GM21528 (cell line): ENCODE data around the gene SV2C.
"Not testable (repeated sequence)": the region's sequence is repeated elsewhere in the genome, so short reads cannot be mapped to it uniquely, and the experiment has no call there.

ENCODE experiments used
- ATAC-seq: cut with Tn5 transposase; IDR thresholded peaks from one replicate; pipeline ENCODE4 v1.9.1; 2021; ENCODE audit warnings: mild to moderate bottlenecking, moderate library complexity; ENCODE audit not compliant: unreplicated experiment, low FRiP score

Gene SV2C

DNA sequence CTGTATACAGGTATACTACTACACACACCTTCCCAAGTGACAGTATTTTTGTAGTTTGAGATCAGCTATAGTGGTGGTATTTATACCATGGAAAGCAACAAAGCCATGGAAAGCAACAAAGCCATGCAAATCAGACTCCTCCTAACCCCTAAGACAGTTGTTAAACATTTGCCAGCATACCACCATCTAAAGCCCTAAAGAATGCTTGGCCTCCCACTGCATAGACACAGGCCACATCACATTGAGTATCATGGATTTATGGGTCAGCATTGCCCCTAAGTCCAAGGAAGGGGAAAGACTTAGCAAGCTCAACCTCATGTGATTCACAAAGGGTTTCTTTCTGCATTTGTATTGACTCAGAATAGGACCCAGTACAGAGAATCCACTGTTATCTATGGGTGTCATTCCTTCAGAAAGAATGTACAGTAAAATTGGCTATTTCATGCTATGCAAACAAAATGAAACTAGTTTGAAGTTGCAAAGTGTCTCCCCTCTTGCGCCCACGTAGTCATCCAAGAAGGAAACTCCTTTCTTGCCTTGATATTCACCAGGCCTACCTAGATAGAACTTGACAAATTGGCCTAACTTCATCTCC, 249.5 kb downstream of the SV2C start:
- no peak for ATAC-seq

DNA sequence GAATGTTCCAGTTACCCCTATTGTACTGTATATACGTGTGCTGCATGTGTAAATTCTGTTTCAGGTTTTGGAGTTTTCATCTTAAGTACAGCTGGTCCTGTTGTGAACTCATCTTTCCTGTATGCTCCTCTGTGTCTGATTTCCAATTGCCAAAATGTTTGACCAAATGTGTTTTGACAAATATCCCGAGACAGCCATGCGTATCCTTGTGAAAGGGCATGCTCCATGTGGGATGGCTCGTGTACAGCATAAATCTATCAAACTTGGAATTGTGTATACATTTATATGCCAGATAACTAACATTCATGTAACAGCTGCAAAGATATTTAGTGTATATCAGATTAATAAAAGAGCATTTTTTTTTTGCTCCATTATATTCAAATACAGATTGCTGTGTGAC, 250.4 kb downstream of the SV2C start:
- no peak for ATAC-seq

DNA sequence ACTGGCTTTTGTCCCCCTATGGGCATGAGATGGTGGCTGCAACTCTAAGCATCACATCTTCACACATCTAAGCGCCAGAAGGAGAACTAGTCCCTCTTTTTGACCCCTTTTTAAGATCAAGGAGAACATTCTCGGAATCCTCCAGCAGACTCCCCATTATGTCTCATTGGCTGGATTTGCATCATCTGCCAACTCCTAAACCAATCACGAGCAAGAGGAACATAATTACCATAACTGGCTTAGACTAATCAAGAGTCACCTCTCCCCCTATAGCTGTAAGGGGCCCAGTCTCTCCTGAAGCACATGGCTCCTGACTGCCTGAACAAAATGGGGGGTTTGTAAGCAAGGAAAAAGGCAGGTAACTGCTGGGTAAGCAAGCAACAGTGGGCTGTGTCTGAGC, 251.4 kb downstream of the SV2C start:
- no peak for ATAC-seq

DNA sequence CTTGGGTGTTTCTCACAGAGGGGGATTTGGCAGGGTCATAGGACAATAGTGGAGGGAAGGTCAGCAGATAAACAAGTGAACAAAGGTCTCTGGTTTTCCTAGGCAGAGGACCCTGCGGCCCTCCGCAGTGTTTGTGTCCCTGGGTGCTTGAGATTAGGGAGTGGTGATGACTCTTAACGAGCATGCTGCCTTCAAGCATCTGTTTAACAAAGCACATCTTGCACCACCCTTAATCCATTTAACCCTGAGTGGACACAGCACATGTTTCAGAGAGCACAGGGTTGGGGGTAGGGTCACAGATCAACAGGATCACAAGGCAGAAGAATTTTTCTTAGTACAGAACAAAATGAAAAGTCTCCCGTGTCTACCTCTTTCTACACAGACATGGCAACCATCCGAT, 252.3 kb downstream of the SV2C start:
- ATAC-seq: not testable (repeated sequence)

GRCh38 chr5:76336253-76336809, 253.1 kb downstream of the SV2C start:
- ATAC-seq: not testable (repeated sequence)

DNA sequence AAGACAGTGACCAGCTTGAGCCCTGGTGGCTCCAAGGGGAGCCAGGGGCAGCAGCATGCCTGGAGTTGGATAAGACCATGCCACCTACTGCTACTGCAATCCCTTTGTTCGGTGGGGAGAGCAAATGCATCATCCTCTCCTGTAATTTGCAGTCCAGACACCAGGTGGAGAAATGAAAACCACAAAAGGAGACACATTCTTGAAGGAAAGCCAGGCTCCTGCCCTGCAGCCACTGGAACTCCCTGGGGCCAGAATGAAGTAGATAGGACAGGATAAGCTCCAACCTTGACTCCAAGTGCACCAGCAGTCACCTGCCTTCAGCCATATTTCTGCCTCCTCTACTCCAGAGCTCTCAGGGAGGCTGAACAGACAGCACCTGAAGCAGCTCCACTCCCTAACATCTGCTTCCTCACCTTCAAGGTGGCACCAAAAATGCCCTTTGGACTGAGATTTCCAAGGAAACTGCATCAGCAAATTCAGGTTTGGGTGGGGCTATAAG, 254.8 kb downstream of the SV2C start:
- ATAC-seq: no peak

- ATAC-seq: no peak
Measured at GRCh38 chr5:76339919-76340318, 256.7 kb downstream of the SV2C start.

DNA sequence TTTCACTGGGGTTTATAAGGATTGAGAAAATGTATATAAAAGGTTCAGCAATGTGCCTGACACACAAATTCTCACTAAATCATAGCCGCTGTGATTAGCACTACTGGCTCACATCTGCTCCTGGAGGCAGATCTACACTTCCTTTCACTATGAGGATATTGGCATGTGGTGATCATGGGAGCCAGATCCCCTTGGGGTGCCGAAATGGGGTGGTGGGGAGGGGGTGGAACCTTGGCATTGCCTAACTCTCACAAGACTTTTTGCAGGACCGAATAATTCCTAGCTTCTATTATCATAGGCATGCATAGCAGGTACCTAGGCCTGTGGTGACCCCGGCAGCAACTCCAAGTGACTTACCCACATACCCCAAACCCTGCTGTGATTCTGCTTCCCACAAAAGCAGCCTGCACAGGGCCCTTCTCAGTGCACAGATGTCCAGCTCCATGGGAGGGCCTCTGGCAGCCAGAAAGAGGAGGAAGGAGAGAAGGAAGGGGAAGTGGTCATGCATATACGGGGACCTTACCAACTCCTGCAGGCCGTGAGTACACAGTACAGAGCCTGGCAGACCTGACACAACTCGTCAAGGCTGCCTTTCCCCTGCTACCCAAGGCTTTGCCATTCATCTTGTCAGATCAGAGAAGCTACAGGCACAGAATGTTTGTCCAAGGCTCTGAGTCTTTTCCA, 258.6 kb downstream of the SV2C start:
- ATAC-seq: no peak

- ATAC-seq: no peak
Measured at GRCh38 chr5:76342474-76342873, 259.3 kb downstream of the SV2C start.

DNA sequence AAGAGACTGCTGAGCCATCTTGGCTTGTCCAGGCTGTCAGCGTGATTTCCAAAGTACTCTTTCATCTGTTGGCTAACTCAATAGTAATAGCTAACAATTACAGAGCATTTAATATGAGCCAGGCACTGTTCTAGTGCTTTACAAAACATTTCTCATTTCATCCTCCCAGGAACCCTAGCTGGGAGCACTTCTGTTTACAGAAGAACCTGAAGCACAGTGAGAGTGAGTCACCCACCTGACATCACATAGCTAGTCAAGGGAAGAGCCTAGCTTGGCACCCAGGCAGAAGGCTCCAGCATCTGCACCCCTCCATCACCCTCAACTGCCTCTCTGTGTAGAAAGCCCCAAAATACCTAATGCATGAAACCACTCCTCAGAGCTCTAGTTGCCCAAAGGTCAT, 262.4 kb downstream of the SV2C start:
- no peak for ATAC-seq

DNA sequence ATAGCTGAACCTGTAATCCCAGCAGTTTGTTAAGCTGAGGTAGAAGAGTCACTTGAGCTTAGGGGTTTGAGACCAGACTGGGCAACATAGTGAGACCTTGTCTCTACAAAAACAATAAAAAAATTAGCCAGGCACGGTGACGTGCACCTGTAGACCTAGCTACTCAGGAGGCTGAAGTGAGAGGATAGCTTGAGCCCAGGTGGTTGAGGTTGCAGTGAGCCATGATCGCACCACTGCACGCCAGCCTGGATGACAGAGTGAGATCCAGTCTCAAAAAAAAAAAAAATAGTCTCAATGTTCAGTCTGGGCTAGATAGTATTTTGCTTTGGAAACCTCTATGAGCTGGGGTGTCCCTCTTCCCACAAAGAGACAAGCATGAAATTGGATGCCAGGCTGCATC, 268.0 kb downstream of the SV2C start:
- peak; percentile 20 for ATAC-seq

DNA sequence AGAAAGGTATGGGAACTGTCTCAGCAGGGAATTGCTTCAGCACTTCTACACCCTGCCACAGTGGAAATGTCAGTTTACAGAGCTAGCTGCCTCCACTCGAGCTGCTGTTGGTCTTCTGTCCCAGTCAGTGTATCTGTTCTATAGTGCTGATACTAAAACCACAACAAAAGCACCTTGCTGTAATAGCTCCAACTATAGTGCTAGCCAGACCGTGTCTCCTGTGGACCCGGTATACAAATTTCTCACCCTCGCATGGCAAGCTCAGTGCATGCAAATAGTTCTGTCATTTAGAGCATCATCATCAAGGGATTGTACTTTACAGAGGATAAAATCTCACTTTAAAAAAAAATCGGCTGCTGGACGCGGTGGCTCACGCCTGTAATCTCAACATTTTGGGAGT, 268.4 kb downstream of the SV2C start:
- ATAC-seq: peak; percentile 95

- ATAC-seq: no peak
Measured at GRCh38 chr5:76356887-76357286, 273.7 kb downstream of the SV2C start.

DNA sequence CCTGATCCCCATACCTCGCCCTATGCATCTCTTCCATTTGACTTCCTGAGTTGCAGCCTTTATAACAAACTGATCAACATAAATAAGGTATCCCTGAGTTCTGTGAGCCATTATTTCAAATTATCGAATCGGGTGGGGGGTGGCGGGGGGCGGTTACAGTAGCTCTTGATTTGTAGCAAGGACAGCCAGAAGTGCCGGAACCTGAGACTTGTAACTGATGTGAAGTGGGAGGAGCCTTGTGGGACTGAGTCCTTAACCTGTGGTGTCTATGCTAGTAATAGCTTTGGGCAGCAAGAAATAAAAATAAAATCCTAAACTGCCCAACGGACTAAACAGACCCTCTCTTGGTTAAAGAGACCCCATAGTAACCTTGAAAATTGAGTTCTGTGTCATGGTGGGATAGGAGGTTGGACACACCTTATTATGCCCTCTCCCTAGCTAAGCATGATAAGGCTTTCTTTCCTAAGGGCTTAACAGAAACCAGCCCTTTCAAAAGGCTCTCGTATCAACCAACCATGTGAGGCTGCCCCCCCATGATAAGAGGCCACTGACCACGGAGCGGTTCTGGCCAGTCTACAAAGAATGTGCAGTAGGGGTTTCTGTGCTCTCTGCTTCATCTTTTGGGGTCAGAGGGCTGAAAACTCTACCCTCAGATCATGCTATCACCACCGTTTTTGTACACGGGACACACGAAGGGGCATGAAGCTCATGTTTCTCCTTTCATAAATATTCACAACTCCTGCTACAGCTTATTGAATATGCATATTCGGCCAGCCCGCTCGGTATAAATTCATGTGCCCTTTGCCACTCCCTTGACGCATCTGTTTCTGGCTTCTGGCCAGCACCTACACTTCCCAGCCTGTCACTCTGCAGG, 280.4 kb downstream of the SV2C start:
- ATAC-seq: no peak

GRCh38 chr5:76364226-76364589, 281.0 kb downstream of the SV2C start:
- ATAC-seq: no peak

DNA sequence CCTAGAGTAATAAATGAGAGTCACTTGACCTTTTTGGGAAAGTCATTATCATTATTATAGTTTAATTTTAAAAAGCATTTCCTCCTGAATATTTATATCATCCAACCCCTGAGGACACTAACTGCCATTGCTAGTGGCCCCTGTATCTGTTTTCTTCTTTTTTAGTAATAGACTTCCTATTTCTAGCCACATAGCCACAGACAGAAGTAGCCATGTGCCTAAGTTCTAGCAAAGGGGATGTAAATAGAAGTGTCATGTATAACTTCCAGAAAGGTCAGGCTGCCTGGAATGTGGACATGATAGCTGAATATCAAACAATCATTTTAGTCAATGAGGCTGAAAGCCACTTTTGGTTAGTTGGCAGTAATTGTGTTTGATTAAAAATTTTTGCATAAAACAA, 282.4 kb downstream of the SV2C start:
- ATAC-seq: no peak

GRCh38 chr5:76366596-76366995, 283.4 kb downstream of the SV2C start:
- ATAC-seq: no peak

GRCh38 chr5:76367623-76368371, 284.6 kb downstream of the SV2C start:
- no peak for ATAC-seq

- ATAC-seq: no peak
Measured at GRCh38 chr5:76368941-76369340, 285.8 kb downstream of the SV2C start.

DNA sequence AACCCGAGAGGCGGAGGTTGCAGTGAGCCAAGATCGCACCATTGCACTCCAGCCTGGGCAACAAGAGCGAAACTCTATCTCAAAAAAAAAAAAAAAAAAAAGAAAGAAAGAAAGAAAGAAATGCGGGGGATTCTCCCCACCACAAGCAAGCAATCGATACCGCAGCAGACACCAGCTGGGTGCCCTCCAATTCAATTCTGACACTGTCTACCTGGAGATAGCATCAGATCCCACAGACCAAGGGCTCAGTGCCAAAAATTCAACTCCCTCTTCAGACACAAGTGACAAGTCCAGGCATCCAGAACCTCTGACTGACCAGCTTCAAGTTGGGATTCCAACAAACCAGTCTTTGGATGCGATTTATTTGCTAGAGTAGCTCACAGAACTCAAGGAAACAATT, 286.5 kb downstream of the SV2C start:
- not testable (repeated sequence) for ATAC-seq

DNA sequence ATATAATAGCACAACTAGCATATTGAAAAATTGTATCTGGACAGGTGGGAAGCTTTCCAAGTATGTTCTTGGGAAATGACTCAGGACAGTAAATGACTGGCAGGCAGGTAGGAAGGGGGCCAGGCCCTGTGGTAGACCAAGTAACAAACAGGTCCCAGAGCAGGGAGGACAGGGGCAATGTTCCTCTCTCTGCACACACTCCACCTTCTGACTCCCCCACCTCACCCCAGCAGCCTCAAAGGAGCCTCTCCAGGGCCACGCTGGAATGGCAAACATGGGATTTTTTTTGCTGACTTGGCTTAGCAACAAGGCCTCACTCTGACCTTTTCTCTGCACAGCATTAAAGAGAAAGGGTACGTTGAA, 288.8 kb downstream of the SV2C start:
- ATAC-seq: no peak
